GM08714 (cell line): ENCODE data around the gene EGFR.
A peak's percentile ranks its signal among the peaks of the same experiment; 100 is the strongest.

ENCODE experiments used
- H3K4me3 ChIP-seq: fragments of 200-500 bp; sonication (Bioruptor generic); 2 replicates; pipeline ENCODE4 v1.5.1; 2014; ENCODE audit warnings: mild to moderate bottlenecking, low read length, inconsistent platforms
- ZNF274 ChIP-seq: IDR thresholded peaks from 2 replicates; pipeline ENCODE4 v1.6.1; 2012; ENCODE audit warnings: mild to moderate bottlenecking, low read depth, low read length

Gene EGFR

GRCh38 chr7:54992871-54993475 is 25.8 kb upstream of the EGFR start:
- no peak for TF ChIP-seq ZNF274
- no peak overlapping the region for H3K4me3 ChIP-seq

GRCh38 chr7:54995166-54995565 is 23.7 kb upstream of the EGFR start:
- no peak overlapping the region for H3K4me3 ChIP-seq
- TF ChIP-seq ZNF274 = no peak

DNA sequence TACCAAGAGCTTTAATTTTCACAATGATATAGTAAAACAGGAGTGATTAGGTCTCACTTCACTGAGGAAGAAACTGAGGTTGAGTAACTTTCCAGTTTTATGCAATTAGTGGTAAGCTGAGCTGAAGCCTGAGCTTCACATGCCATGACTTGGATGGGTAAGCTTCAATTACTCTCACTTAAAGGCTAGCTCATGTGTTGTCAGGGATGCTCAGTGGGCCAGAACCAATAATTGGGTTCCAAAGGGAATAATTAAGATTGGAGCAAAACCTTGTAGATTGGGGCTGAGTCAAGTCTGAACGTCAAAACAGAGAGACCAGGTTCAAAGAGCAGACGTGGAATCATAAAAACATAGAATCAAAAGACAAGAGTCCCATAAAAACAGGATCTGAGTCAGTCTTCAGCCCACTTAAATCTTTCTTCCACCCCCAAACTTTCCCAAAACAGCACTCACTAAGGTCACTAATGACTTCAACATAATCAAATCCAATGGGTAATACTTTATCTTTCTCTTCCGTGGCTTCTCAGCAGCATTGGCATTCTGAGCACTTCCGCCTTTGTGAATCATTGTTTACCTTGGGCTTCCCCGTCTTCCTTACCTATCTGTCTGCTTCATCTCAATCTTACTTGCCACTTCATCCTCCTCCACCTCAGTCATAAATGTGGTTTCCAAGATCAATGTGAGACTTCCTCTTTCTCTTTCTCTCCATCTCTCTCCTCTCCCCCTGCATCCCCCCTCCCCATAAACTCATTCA is 23.0 kb upstream of the EGFR start:
- no peak for TF ChIP-seq ZNF274
- H3K4me3 ChIP-seq = no peak overlapping the region

GRCh38 chr7:54996391-54996790 is 22.4 kb upstream of the EGFR start:
- TF ChIP-seq ZNF274 = no peak
- no peak overlapping the region for H3K4me3 ChIP-seq

DNA sequence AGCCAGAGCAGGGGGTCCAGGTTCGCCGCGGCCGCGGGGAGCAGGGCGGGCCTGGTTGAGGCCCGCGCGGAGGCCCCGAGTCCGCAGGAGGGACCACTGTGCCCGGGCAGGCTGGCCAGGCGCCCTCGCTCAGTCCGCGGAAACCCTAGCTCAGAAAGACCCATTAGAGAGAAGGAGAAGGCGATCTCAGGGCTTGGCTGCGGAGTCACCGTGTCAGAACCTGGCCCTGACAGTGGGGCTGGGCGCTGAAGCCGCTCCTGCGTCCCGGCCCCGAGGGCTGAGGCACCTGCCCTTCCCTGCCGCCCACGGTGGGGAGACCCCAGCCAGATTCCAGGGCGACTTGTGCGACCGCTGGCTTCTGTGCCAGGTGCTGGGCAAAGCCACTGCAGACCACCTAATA is 14.2 kb upstream of the EGFR start:
- TF ChIP-seq ZNF274 = no peak
- no peak overlapping the region for H3K4me3 ChIP-seq

DNA sequence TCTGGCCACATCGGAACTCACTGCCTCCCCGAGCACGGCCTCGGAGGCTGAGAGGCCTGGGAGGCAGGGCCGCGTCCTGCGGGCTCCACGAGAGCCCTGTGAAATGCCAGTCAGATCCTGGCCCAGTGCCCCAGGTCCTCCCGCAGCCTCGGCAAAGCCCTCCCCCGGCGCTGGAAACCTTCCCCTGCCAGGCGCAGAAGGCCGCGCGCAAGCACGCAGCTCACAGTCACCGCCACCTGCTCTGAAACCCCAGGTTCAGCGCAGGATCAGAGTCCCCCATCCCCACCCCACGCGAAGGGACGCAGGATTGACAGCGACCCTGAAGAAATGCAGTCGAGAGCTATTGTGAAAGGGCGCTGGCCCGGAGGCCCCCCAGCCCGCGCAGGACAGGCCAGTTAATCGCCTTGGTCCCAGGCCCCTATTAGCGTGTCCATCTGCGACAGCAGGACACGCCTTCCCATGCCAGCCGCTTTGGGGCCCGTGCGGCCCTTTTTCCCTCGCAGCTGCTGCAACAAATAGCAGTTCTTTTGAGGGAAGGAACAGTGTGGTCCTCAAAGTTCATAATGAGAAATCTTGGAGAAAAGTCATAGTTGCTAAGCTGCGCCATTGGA is 13.5 kb upstream of the EGFR start:
- no peak overlapping the region for H3K4me3 ChIP-seq
- no peak for TF ChIP-seq ZNF274

GRCh38 chr7:55006499-55006898 is 12.3 kb upstream of the EGFR start:
- no peak for TF ChIP-seq ZNF274
- H3K4me3 ChIP-seq = no peak overlapping the region

GRCh38 chr7:55013851-55014250 is 5.0 kb upstream of the EGFR start:
- TF ChIP-seq ZNF274 = no peak
- H3K4me3 ChIP-seq = no peak overlapping the region

DNA sequence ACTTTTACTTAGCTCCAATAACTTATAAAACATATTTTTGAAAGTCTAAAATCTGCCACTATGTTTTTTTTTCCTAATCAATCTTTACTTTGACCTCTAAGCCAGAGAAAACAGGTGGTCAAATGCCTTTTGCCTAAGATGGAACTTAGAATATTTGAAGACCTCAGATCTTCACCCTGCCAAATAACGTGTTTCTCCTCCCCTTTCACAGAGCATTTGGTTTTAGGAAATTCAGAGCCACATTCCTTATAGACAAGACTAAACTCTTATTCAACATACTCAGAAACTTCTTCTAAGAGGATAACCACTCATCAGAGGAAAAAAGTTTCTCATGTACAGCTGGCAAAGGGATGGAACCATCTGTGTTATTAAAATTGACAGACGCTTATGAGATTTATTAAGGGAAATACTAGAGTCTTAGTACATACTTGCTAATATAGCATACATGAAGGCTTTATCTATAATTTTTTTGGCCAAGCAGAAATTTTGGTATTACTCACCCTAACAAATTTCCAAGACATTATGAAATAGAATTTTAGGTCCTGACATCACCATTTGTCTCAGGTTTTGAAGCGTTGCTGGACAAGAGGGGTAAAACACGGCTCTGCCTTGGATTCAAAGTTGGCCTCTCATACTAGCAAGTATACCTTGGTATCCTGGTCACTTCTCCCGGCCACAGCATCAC is 2.6 kb upstream of the EGFR start:
- no peak overlapping the region for H3K4me3 ChIP-seq
- no peak for TF ChIP-seq ZNF274

GRCh38 chr7:55016746-55017090 is 2.1 kb upstream of the EGFR start:
- H3K4me3 ChIP-seq = no peak overlapping the region
- no peak for TF ChIP-seq ZNF274

- TF ChIP-seq ZNF274 = no peak
- no peak overlapping the region for H3K4me3 ChIP-seq
These were observed 976 bp upstream of the EGFR start for GRCh38 chr7:55017841-55018240.

GRCh38 chr7:55019191-55019690 is 424 bp downstream of the EGFR start:
- TF ChIP-seq ZNF274 = no peak
- H3K4me3 ChIP-seq = peak overlapping the region; percentile 39; the same call in 1 of the 2 replicates

GRCh38 chr7:55019691-55020465 is 1.1 kb downstream of the EGFR start:
- H3K4me3 ChIP-seq = peak overlapping the region; percentile 39; the same call in 1 of the 2 replicates
- TF ChIP-seq ZNF274 = no peak

GRCh38 chr7:55020466-55020871 is 1.7 kb downstream of the EGFR start:
- no peak overlapping the region for H3K4me3 ChIP-seq
- no peak for TF ChIP-seq ZNF274
